ENCODE measurements around the gene MDFI. TPM values are rescaled to one million over a fixed set of nuclear protein-coding genes. Genes with fewer than 3 reads are reported as not detected.

The MDFI gene
- 0.24 to 1.3 TPM (median 0.80 TPM) in 5 replicates for total RNA-seq (2022; extraction: Qiagen RNA extraction; ENCODE audit: low read depth)

GRCh38 chr6:41638002-41638934 is at the start of gene MDFI:
Gene MDFI (plus strand): TSS chr6:41638468. CDS start chr6:41638750, 282 bp downstream.

Other genes with a start within 250 kb of the MDFI start
- gene FOXP4, start 92.1 kb upstream of the MDFI start, total RNA-seq (2022; extraction: Qiagen RNA extraction; ENCODE audit: low read depth), result 16.9 to 25.7 TPM (median 21.8 TPM) in 5 replicates
- gene TFEB, start 97.1 kb downstream of the MDFI start, total RNA-seq (2022; extraction: Qiagen RNA extraction; ENCODE audit: low read depth), result 4.6 to 7.3 TPM (median 5.8 TPM) in 5 replicates
- gene PGC, start 108.9 kb downstream of the MDFI start, total RNA-seq (2022; extraction: Qiagen RNA extraction; ENCODE audit: low read depth), result not detected in 5 replicates
- gene FRS3, start 141.4 kb downstream of the MDFI start, total RNA-seq (2022; extraction: Qiagen RNA extraction; ENCODE audit: low read depth), result 2.0 to 2.9 TPM (median 2.4 TPM) in 5 replicates
- 0.44 to 1.6 TPM (median 0.71 TPM) in 5 replicates for gene PRICKLE4, start 142.3 kb downstream of the MDFI start, total RNA-seq (2022; extraction: Qiagen RNA extraction; ENCODE audit: low read depth)
- 286 to 319 TPM (median 299 TPM) in 5 replicates for gene TOMM6, start 149.2 kb downstream of the MDFI start, total RNA-seq (2022; extraction: Qiagen RNA extraction; ENCODE audit: low read depth)

Data from A549 treated with CpdA at 1 μM for 4 hours (cell line).